Measurements from ENCODE around the gene E4F1.
A peak's percentile ranks its signal among the peaks of the same experiment; 100 is the strongest.

E4F1 gene

GRCh38 chr16:2210386-2211365 lies 12.7 kb upstream of the E4F1 start, which contains the start of gene BRICD5:
BRICD5 (minus strand) TSS chr16:2210863; CDS start chr16:2210833, 30 bp downstream.
- H3K27ac ChIP-seq: peak within 1 kb of the TSS; percentile 99

GRCh38 chr16:2211923-2212347 lies 11.5 kb upstream of the E4F1 start:
- H3K27ac ChIP-seq: peak overlapping the region; percentile 99
- TF ChIP-seq ZFX (IDR thresholded peaks at IDR 0.05; ENCODE audit: borderline replicate concordance): no peak
- no peak for TF ChIP-seq CTCF (IDR thresholded peaks at IDR 0.05)

More at GRCh38 chr16:2210386-2211365, 12.7 kb upstream of the E4F1 start, which contains the start of gene BRICD5:
- TF ChIP-seq ZFX (IDR thresholded peaks at IDR 0.05; ENCODE audit: borderline replicate concordance): no peak
- TF ChIP-seq CTCF (IDR thresholded peaks at IDR 0.05): no peak

- no peak for TF ChIP-seq CTCF (IDR thresholded peaks at IDR 0.05)
- TF ChIP-seq ZFX (IDR thresholded peaks at IDR 0.05; ENCODE audit: borderline replicate concordance): no peak
- peak overlapping the region; percentile 99 for H3K27ac ChIP-seq
These were observed 10.7 kb upstream of the E4F1 start for GRCh38 chr16:2212362-2213324.

GRCh38 chr16:2213817-2214718 lies 9.3 kb upstream of the E4F1 start:
- TF ChIP-seq CTCF (IDR thresholded peaks at IDR 0.05) (no peak), ZFX (IDR thresholded peaks at IDR 0.05; ENCODE audit: borderline replicate concordance) (no peak)
- peak overlapping the region; percentile 99 for H3K27ac ChIP-seq

- TF ChIP-seq ZFX (IDR thresholded peaks at IDR 0.05; ENCODE audit: borderline replicate concordance) (no peak), CTCF (IDR thresholded peaks at IDR 0.05) (no peak)
- H3K27ac ChIP-seq: peak within 1 kb of the TSS; percentile 99
These were observed 8.7 kb upstream of the E4F1 start, which contains the start of gene PGP for GRCh38 chr16:2214719-2214968. PGP (minus strand) TSS chr16:2214840; CDS start chr16:2214777, 63 bp downstream.

GRCh38 chr16:2216330-2216729 lies 7.1 kb upstream of the E4F1 start:
- H3K27ac ChIP-seq: peak overlapping the region; percentile 99
- TF ChIP-seq ZFX (IDR thresholded peaks at IDR 0.05; ENCODE audit: borderline replicate concordance) (no peak), CTCF (IDR thresholded peaks at IDR 0.05) (no peak)

All from 22Rv1 (cell line).